ES-I3 (cell line): ENCODE measurements around the gene TMEM106A.
"Not testable (repeated sequence)": the region's sequence is repeated elsewhere in the genome, so short reads cannot be mapped to it uniquely, and the experiment has no call there.

ENCODE experiments used
- H3K36me3 ChIP-seq: 2 replicates; pipeline ENCODE4 v1.6.1; 2013; ENCODE audit warnings: mild to moderate bottlenecking, low read length, control low read depth, moderate library complexity; ENCODE audit not compliant: insufficient read depth
- H3K4me1 ChIP-seq: 2 replicates; pipeline ENCODE4 v1.6.1; 2013; ENCODE audit warnings: mild to moderate bottlenecking, control low read depth, low read length; ENCODE audit not compliant: insufficient read depth
- H3K9ac ChIP-seq: 2 replicates; pipeline ENCODE4 v1.6.1; 2013; ENCODE audit warnings: low read depth, mild to moderate bottlenecking, low read length, moderate library complexity
- H3K9me3 ChIP-seq: 2 replicates; pipeline ENCODE4 v1.6.1; 2013; ENCODE audit warnings: mild to moderate bottlenecking, low read length, moderate library complexity; ENCODE audit not compliant: control insufficient read depth, insufficient read depth

Gene TMEM106A

GRCh38 chr17:43200127-43200526 is 11.5 kb upstream of the TMEM106A start:
- H3K9ac ChIP-seq = no peak overlapping the region

GRCh38 chr17:43203013-43203412 is 8.7 kb upstream of the TMEM106A start:
- H3K9me3 ChIP-seq, H3K4me1 ChIP-seq, H3K9ac ChIP-seq: not testable (repeated sequence)
- H3K36me3 ChIP-seq = peaks cover 22% of the 10 kb centered on the region

More at GRCh38 chr17:43200127-43200526, 11.5 kb upstream of the TMEM106A start:
- Histone ChIP-seq H3K9me3 (no peaks in the 10 kb centered on the region), H3K36me3 (peaks cover 20% of the 10 kb centered on the region), H3K4me1 (no peaks in the 10 kb centered on the region)

GRCh38 chr17:43210576-43210975 is 1.1 kb upstream of the TMEM106A start:
- no peaks in the 10 kb centered on the region for H3K9me3 ChIP-seq
- H3K36me3 ChIP-seq = peaks cover 2% of the 10 kb centered on the region
- 0 out of 2 replicates have a peak overlapping the region, but pooled peaks have one; percentile 96 for H3K9ac ChIP-seq
- peaks cover 11% of the 10 kb centered on the region for H3K4me1 ChIP-seq

GRCh38 chr17:43211123-43211479 is 574 bp upstream of the TMEM106A start:
- peak overlapping the region; percentile 96 for H3K9ac ChIP-seq
- H3K9me3 ChIP-seq = no peaks in the 10 kb centered on the region
- peaks cover 2% of the 10 kb centered on the region; the same call in 1 of the 2 replicates for H3K36me3 ChIP-seq
- H3K4me1 ChIP-seq = peaks cover 11% of the 10 kb centered on the region

- Histone ChIP-seq H3K4me1 (peaks cover 11% of the 10 kb centered on the region), H3K36me3 (no peaks in the 10 kb centered on the region), H3K9me3 (no peaks in the 10 kb centered on the region), H3K9ac (peak overlapping the region; percentile 86)
These were observed 1.2 kb downstream of the TMEM106A start for GRCh38 chr17:43212641-43213490.

GRCh38 chr17:43213545-43213944 is 1.9 kb downstream of the TMEM106A start:
- H3K4me1 ChIP-seq = peaks cover 11% of the 10 kb centered on the region
- no peaks in the 10 kb centered on the region for H3K36me3 ChIP-seq
- no peaks in the 10 kb centered on the region for H3K9me3 ChIP-seq
- H3K9ac ChIP-seq = no peak overlapping the region

GRCh38 chr17:43215341-43215740 is 3.7 kb downstream of the TMEM106A start:
- no peak overlapping the region for H3K9ac ChIP-seq
- H3K9me3 ChIP-seq = no peaks in the 10 kb centered on the region
- no peaks in the 10 kb centered on the region for H3K36me3 ChIP-seq
- peaks cover 11% of the 10 kb centered on the region for H3K4me1 ChIP-seq

GRCh38 chr17:43216369-43216761 is 4.7 kb downstream of the TMEM106A start:
- no peaks in the 10 kb centered on the region for H3K36me3 ChIP-seq
- H3K4me1 ChIP-seq = 0 out of 2 replicates have a peak, but pooled peaks cover 6% of the 10 kb centered on the region
- no peak overlapping the region for H3K9ac ChIP-seq
- no peaks in the 10 kb centered on the region for H3K9me3 ChIP-seq

- no peaks in the 10 kb centered on the region for H3K9me3 ChIP-seq
- H3K9ac ChIP-seq = no peak overlapping the region
- H3K36me3 ChIP-seq = no peaks in the 10 kb centered on the region
- H3K4me1 ChIP-seq = 0 out of 2 replicates have a peak, but pooled peaks cover 6% of the 10 kb centered on the region
These were observed 5.3 kb downstream of the TMEM106A start for GRCh38 chr17:43216762-43217613.

- Histone ChIP-seq H3K4me1 (0 out of 2 replicates have a peak, but pooled peaks cover 4% of the 10 kb centered on the region), H3K36me3 (no peaks in the 10 kb centered on the region), H3K9ac (no peak overlapping the region), H3K9me3 (no peaks in the 10 kb centered on the region)
These were observed 6.0 kb downstream of the TMEM106A start for GRCh38 chr17:43217614-43218087.

GRCh38 chr17:43219001-43219400 is 7.3 kb downstream of the TMEM106A start:
- H3K36me3 ChIP-seq = no peaks in the 10 kb centered on the region
- no peaks in the 10 kb centered on the region for H3K4me1 ChIP-seq
- H3K9ac ChIP-seq = no peak overlapping the region
- H3K9me3 ChIP-seq = no peaks in the 10 kb centered on the region

- H3K36me3 ChIP-seq = no peaks in the 10 kb centered on the region
- H3K9ac ChIP-seq = no peak overlapping the region
- H3K4me1 ChIP-seq = no peaks in the 10 kb centered on the region
- H3K9me3 ChIP-seq = no peaks in the 10 kb centered on the region
These were observed 8.2 kb downstream of the TMEM106A start for GRCh38 chr17:43219746-43220380.

- Histone ChIP-seq H3K9ac (no peak overlapping the region), H3K9me3 (no peaks in the 10 kb centered on the region), H3K36me3 (no peaks in the 10 kb centered on the region), H3K4me1 (no peaks in the 10 kb centered on the region)
These were observed 8.9 kb downstream of the TMEM106A start for GRCh38 chr17:43220511-43221125.
